Tibial nerve (tissue), 4 donors: ENCODE data around the gene LHX2. TPM values are rescaled to one million over a fixed set of nuclear protein-coding genes. Genes with fewer than 3 reads are reported as not detected.

Source experiments
- DNase-seq, 2 donors: peaks; one replicate each; pipeline ENCODE4 v3.0.0-alpha.2; 2019; ENCODE audit warnings: low spot score in 2 of 2
- H3K27ac ChIP-seq, 4 donors: fragments of 200-600 bp; sonication (generic) in 3 of 4; one replicate each; pipeline ENCODE4 v1.5.1; 2017 to 2019; ENCODE audit warnings: mild to moderate bottlenecking in 1 of 4
- H3K27me3 ChIP-seq, 2 donors: fragments of 200-600 bp; sonication (generic) in 1 of 2; one replicate each; pipeline versions ENCODE4 v1.5.1 to v1.6.0; 2017 to 2019
- H3K36me3 ChIP-seq, 3 donors: fragments of 200-600 bp; sonication (generic); one replicate each; pipeline ENCODE4 v1.5.1; 2018 to 2019
- H3K4me1 ChIP-seq, 4 donors: fragments of 200-600 bp; sonication (generic) in 3 of 4; one replicate each; pipeline ENCODE4 v1.5.1; 2017 to 2019
- H3K4me3 ChIP-seq, 4 donors: fragments of 200-600 bp; sonication (generic) in 3 of 4; one replicate each; pipeline ENCODE4 v1.5.1; 2017 to 2019; ENCODE audit warnings: mild to moderate bottlenecking in 1 of 4, moderate library complexity in 1 of 4
- H3K9me3 ChIP-seq, 4 donors: fragments of 200-600 bp; sonication (generic) in 3 of 4; one replicate each; pipeline ENCODE4 v1.5.1; 2017 to 2019
- EP300 ChIP-seq, 2 donors: sonication (generic); formaldehyde crosslinking; IDR thresholded peaks; one replicate each; pipeline ENCODE4 v1.6.1; 2017; ENCODE audit warnings: antibody characterized with exemption in 2 of 2, mild to moderate bottlenecking in 1 of 2
- POLR2A ChIP-seq, 2 donors: fragments of 450-650 bp; IDR thresholded peaks; one replicate each; pipeline ENCODE4 v1.6.1; 2017; ENCODE audit warnings: antibody characterized with exemption in 2 of 2, mild to moderate bottlenecking in 2 of 2, moderate library complexity in 2 of 2
- WGBS, 2 donors: methylation state at CpG; one replicate each; pipeline ENCODE4 v1.1.5; 2018; 5-methylcytosine and 5-hydroxymethylcytosine counted together
- total RNA-seq, 4 donors: library from RNA; depleted of rRNA; stranded (reverse); fragments of >200 nt; gene quantifications; one replicate each; pipeline ENCODE4 v1.1.0, GENCODE V29; 2016
- TF ChIP-seq, protein P1 (sequence below), 5 experiments: fragments of 200-600 bp in 3 of 5; fragments of 450-650 bp in 2 of 5; sonication (generic) in 3 of 5; IDR thresholded peaks; one replicate each; pipeline ENCODE4 v1.5.1; 2016 to 2019; ENCODE audit warnings: antibody characterized with exemption in 5 of 5, mild to moderate bottlenecking in 3 of 5, moderate library complexity in 2 of 5

Gene LHX2
- total RNA-seq, 4 donors from 2014 or later: not detected

DNA sequence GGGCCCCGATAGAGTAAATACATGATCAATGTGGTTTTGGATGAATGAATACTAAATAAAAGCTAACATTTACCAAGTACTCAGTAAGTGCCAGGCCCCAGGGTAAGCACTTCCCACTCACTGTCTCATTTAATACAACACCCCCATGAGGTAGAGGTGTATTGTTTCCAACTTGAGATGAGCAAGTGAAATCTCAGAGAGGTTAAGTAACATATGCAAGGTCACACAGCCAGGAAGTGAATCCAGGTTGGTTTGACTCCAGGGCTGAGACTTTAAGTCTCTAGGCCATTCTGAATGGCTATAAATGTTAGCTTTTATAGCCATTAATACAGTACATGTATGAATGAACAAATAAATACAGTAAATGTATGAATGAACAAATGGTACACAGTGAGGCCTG, 39.4 kb downstream of the LHX2 start:
- WGBS, 2 donors: 82 to 94% methylated on average over 1 of the region's 1 CpG
- no peaks in the 10 kb centered on the region for H3K9me3 ChIP-seq
- H3K4me3 ChIP-seq: no peak overlapping the region
- no peaks in the 10 kb centered on the region for H3K36me3 ChIP-seq
- no peak overlapping the region for H3K27ac ChIP-seq
- DNase-seq: no peak
- H3K4me1 ChIP-seq: peaks cover 0 to under 1% (median 0%) of the 10 kb centered on the region in 4 donors
- TF ChIP-seq, protein P1, sequence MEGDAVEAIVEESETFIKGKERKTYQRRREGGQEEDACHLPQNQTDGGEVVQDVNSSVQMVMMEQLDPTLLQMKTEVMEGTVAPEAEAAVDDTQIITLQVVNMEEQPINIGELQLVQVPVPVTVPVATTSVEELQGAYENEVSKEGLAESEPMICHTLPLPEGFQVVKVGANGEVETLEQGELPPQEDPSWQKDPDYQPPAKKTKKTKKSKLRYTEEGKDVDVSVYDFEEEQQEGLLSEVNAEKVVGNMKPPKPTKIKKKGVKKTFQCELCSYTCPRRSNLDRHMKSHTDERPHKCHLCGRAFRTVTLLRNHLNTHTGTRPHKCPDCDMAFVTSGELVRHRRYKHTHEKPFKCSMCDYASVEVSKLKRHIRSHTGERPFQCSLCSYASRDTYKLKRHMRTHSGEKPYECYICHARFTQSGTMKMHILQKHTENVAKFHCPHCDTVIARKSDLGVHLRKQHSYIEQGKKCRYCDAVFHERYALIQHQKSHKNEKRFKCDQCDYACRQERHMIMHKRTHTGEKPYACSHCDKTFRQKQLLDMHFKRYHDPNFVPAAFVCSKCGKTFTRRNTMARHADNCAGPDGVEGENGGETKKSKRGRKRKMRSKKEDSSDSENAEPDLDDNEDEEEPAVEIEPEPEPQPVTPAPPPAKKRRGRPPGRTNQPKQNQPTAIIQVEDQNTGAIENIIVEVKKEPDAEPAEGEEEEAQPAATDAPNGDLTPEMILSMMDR (IDR thresholded peaks at IDR 0.05): no peak
- no peak for TF ChIP-seq EP300 (IDR thresholded peaks at IDR 0.05)
- no peak for TF ChIP-seq POLR2A (IDR thresholded peaks at IDR 0.05)
- peaks cover 0 to 18% of the 10 kb centered on the region in 2 donors for H3K27me3 ChIP-seq

DNA sequence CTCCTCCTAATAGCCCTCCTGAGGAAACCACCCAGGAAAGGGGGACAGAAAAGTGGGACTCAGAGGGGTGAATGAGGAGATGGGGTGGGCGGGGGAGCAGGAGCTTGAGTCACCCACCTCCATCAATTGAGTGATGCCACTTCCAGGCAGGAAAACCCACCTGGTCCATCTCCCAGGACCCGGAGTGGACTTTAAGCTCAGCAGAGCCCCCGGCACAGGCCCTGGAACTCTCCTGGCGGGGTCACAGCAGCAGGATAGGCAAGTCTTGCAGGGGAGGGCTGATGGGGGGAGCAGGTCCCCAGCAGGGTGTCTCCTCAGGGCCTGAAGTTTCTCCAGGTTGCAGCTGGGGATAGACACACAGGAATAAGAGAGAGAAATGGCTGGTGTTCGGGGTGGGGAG, 40.8 kb downstream of the LHX2 start:
- H3K36me3 ChIP-seq: no peaks in the 10 kb centered on the region
- no peaks in the 10 kb centered on the region for H3K4me1 ChIP-seq
- H3K27me3 ChIP-seq: peaks cover 0 to 6% of the 10 kb centered on the region in 2 donors
- no peak overlapping the region for H3K27ac ChIP-seq
- TF ChIP-seq EP300 (IDR thresholded peaks at IDR 0.05): no peak
- TF ChIP-seq, protein P1 (IDR thresholded peaks at IDR 0.05): no peak
- no peak for TF ChIP-seq POLR2A (IDR thresholded peaks at IDR 0.05)
- no peak overlapping the region for H3K4me3 ChIP-seq
- WGBS, 2 donors: 92 to 96% methylated on average over 5 of the region's 5 CpGs
- DNase-seq: no peak
- no peaks in the 10 kb centered on the region for H3K9me3 ChIP-seq

DNA sequence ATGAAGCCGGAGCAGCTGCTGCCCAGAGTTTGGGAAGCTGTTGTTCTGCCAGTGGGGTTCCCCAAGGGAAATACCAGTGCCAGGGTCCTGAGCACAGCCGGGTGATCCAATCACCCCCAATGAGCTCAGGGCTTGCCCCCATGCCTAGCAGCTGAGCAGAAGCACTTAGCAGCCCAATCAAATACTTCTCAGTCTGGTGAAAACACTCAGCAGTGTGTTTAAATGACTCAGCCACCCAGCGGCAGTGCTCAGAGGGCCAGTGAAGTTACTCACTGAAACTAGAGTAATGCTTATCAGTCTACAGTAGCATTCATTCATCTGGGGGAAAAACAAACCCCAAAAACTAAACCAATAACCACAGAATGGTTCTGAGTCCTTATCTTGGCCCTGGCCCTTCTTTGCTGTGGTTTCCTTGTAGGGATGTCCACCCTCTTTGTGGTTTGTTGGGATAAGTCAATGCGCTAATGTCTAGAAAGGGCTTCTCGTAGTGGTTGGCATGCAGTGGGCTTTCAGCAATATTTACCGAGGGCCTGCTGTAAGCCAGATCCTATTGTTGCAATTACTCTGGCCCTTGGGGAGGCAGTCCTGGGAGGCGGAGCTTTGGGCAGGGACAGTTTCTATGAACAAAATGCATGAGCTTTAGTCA, 43.1 kb downstream of the LHX2 start:
- no peak overlapping the region for H3K4me3 ChIP-seq
- no peak for DNase-seq
- H3K4me1 ChIP-seq: no peaks in the 10 kb centered on the region
- no peaks in the 10 kb centered on the region for H3K36me3 ChIP-seq
- no peak for TF ChIP-seq POLR2A (IDR thresholded peaks at IDR 0.05)
- no peak for TF ChIP-seq EP300 (IDR thresholded peaks at IDR 0.05)
- TF ChIP-seq, protein P1 (IDR thresholded peaks at IDR 0.05): no peak
- H3K27ac ChIP-seq: no peak overlapping the region
- WGBS, 2 donors: 48 to 51% methylated on average over 6 to 7 of the region's 7 CpGs
- H3K9me3 ChIP-seq: no peaks in the 10 kb centered on the region
- peaks cover 0 to under 1% of the 10 kb centered on the region in 2 donors for H3K27me3 ChIP-seq

DNA sequence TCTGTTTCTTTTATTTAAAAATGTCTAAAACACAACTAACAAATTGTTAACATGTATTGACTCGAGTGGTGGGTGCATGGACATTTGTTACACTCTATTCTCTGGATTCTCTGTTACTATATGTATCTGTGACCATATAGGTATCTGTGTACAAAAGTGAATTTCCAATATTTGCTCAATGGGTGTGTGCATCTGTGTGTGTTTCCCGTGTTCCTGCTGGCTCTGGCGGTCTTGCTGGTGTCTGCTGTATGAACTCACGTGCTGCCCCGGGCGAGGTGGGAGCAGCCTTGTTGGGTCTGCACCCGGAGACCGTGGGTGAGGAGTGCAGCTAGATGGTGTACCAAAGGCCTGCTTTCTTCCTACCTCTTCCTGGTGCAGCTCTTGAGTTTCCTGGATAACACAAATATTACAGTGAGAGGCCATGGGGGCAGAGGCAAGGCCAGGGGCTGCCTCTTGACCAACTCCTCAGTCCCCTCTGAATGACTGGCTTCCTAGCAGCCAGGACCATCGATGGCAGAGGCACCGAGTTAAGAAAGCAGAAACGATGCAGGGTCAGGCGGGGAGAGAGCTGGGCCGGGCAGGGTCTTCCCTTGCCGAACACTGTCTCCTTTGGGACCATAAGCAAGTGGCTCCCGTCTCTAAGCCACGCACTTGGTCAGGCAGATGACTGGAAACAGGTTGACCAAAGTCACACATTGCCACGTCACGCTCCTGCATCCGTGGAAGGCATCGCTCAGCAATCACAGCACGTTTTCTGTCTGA, 49.5 kb downstream of the LHX2 start:
- Histone ChIP-seq H3K27me3 (peaks cover 0 to 13% of the 10 kb centered on the region in 2 donors), H3K36me3 (no peaks in the 10 kb centered on the region), H3K4me3 (no peak overlapping the region), H3K4me1 (no peaks in the 10 kb centered on the region), H3K9me3 (no peaks in the 10 kb centered on the region), H3K27ac (no peak overlapping the region)
- no peak for TF ChIP-seq POLR2A (IDR thresholded peaks at IDR 0.05)
- TF ChIP-seq EP300 (IDR thresholded peaks at IDR 0.05): no peak
- TF ChIP-seq, protein P1 (IDR thresholded peaks at IDR 0.05): no peak
- DNase-seq: no peak
- 78 to 84% methylated on average over 21 of the region's 21 CpGs for WGBS, 2 donors

DNA sequence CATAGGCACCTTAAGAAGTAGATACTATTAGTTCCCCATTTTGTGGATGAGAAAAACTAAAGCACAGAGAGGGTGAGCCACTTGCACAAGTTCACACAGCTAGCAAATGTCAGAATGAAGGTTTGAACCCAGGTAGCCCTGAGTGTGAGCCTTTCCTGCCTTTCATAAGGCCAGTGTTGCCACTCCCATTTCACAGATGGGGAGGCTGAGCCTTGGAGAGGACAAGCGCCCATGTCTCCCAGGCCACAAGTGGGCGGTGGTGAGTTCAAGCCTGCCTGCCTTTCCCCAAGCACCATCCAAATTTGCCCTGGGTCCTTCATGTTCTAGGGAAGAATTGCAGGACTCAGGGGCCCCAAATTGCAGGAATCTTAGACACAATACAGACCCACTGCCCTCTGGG, 50.6 kb downstream of the LHX2 start:
- no peaks in the 10 kb centered on the region for H3K36me3 ChIP-seq
- WGBS, 2 donors: 93 to 94% methylated on average over 2 of the region's 2 CpGs
- H3K4me3 ChIP-seq: no peak overlapping the region
- DNase-seq: no peak
- H3K9me3 ChIP-seq: no peaks in the 10 kb centered on the region
- H3K4me1 ChIP-seq: no peaks in the 10 kb centered on the region
- H3K27me3 ChIP-seq: peaks cover 0 to 13% of the 10 kb centered on the region in 2 donors
- TF ChIP-seq, protein P1 (IDR thresholded peaks at IDR 0.05): no peak
- H3K27ac ChIP-seq: no peak overlapping the region
